ACHN (cell line): ENCODE results near the gene ACVRL1.
A peak's percentile ranks its signal among the peaks of the same experiment; 100 is the strongest.

Experiments
- DNase-seq: peaks from one replicate; pipeline ENCODE4 v3.0.0-alpha.2; 2015
- in situ Hi-C: cut with HindIII; loops from 2 replicates; pipeline ENCODE4 v1.10.0; 2017; ENCODE audit warnings: low sequenced_read_pairs, low pct_ligation_motif_present, low pct_unique_long_range_greater_than_20kb

The ACVRL1 gene

GRCh38 chr12:51926064-51926632, 18.8 kb downstream of the ACVRL1 start:
- in situ Hi-C loops = no loop called here

DNA sequence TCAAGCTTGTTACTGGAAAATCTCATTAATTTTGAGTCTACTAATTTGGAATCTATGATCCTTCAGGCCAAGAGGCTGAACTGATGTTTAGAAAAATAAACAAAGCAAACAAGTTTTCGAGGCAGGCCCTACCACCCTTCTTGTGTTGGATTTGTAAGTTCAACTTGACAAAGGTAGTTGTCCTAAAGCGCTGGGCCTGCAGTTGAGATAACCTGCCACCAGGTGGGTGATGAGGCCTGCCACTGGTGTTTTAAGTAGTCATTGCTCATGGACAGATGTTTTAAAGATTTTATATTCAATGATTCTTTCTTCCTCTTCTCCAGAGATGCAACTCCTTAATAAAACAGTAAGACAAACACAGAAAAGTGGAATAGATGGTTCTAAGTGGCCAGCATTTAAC, 19.4 kb downstream of the ACVRL1 start:
- peak; percentile 45 for DNase-seq

More at GRCh38 chr12:51926064-51926632, 18.8 kb downstream of the ACVRL1 start:
- DNase-seq = no peak

GRCh38 chr12:51932218-51933076, 25.1 kb downstream of the ACVRL1 start:
- in situ Hi-C loops = no loop called here
- DNase-seq = no peak

More for the DNA sequence above, 19.4 kb downstream of the ACVRL1 start:
- in situ Hi-C loops = no loop called here

GRCh38 chr12:51934080-51934479, 26.8 kb downstream of the ACVRL1 start:
- no peak for DNase-seq
- in situ Hi-C loops = no loop called here

- in situ Hi-C loops = no loop called here
Observed at GRCh38 chr12:51937926-51938325, 30.6 kb downstream of the ACVRL1 start.

GRCh38 chr12:51938726-51939125, 31.4 kb downstream of the ACVRL1 start:
- in situ Hi-C loops = no loop called here
- no peak for DNase-seq

More at GRCh38 chr12:51937926-51938325, 30.6 kb downstream of the ACVRL1 start:
- DNase-seq = no peak

- no peak for DNase-seq
- in situ Hi-C loops = no loop called here
Observed at GRCh38 chr12:51941011-51941581, 33.8 kb downstream of the ACVRL1 start.

DNA sequence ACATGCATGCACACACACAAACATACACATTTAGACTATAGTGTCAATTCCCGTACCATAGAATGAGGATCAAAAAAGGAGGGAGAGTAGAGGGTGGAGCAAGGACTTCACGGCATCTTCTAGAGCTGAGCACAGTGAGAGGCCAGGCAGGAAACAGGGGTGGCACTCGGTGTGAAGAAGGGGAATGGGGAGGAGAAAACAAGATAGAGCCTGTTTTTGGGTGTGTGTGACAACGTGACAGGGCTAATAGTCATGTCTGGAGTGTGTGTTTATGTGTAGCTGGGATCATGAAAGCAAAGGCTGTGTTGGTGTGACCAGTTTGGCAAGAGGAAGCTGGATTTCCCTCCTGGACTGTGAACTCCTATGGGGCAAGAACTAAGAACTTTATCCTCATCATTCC, 34.3 kb downstream of the ACVRL1 start:
- in situ Hi-C loops = no loop called here

GRCh38 chr12:51942056-51942455, 34.8 kb downstream of the ACVRL1 start:
- no peak for DNase-seq
- in situ Hi-C loops = no loop called here

More for the DNA sequence above, 34.3 kb downstream of the ACVRL1 start:
- DNase-seq = no peak

DNA sequence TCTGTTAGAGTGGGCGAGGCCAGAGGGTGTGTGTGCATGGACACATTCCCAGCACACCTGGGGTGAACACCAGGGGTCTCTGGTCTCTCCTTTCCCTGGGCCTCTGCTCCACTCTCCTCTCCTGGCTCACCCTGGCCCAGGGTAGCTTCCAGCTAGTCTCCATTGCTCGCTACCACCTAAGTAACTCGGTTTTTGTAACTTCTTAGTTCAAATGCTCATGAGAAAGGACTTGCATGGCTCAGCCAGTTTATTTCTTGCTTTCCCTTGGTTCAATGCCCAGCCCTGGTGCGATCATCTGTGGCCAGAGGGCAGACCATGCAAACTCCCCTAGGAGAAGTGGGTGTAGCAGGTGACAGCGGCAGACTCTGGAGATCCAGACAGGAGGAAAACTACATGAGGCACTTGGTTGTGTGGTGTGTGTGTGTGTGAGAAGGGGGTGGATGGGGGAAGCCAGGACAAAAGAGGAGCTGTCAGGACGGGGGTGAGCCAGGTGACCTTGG, 35.2 kb downstream of the ACVRL1 start:
- no peak for DNase-seq
- in situ Hi-C loops = no loop called here

DNA sequence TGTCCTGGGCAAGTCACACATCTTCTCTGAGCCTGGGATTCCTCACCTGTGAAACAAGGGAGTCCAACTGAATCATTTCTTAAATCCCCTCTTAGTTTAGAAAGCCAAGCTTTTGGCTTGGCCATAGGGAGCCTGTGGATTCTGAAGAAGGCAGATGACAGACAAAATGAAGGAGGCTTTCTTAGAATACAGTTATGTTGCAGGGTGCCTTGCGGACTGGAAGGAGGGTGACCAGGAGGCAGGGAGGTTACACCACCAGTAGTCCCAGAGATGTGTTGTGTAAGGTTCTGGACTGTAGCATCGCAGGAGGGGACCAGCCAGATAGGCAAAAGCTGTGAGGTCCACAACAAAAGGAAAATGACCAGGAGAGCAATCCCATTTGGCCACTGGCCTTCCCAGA, 36.0 kb downstream of the ACVRL1 start:
- no peak for DNase-seq
- in situ Hi-C loops = no loop called here

DNA sequence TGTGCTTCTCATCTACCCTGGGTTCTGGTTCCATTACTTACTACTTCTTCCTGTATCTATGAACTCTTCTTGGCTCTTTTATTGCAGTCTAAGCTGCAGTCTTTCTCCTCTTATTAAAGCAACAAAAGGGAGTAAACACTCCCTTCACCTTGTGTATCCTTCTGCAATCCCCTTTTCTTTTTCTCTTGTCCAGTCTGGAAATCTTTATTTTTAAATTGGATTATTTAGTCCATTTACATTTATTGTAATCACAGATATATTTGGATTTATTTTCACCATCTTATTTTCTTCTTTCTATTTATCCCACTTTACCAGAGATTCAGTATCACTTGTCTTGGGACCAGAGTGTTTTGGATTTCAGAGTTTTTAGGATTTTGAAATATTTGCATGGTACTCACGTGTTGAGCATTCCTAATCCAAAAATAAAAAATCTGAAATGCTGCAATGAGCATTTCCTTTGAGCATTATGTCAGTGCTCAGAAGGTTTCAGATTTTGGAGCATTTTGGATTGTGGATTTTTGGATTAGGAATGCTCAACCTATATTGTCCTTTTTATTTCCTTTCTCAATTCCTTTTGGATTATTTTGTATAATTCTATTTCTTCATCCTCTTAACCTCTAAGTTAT, 37.4 kb downstream of the ACVRL1 start:
- DNase-seq = no peak
- in situ Hi-C loops = no loop called here

GRCh38 chr12:51947246-51947996, 40.1 kb downstream of the ACVRL1 start:
- no peak for DNase-seq
- in situ Hi-C loops = no loop called here

GRCh38 chr12:51948066-51948465, 40.8 kb downstream of the ACVRL1 start:
- in situ Hi-C loops = no loop called here
- DNase-seq = no peak

- in situ Hi-C loops = no loop called here
- no peak for DNase-seq
Observed at GRCh38 chr12:51949342-51950030, 42.2 kb downstream of the ACVRL1 start.

DNA sequence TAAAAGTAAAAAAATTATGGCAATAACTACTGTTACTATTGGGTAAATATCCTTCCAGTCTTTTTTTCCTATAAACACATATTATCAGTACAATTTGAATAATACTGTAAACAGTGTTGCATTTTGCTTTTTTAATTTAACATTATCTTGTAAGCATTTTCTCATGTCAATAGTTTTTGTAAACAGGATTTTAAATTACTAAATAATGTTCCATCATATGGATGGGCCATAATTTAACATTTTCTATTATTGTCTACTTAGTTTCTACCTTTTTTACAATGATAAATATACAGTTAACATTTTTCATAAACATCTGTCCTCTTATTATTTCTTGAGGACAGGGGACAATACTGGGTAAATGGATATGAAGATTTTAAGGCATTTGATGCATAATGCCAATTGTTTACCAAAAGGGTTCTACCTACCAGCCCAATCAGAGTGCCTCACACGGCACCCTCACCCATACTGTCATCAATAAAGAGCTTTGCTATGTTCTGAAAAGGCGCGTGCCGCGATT, 43.4 kb downstream of the ACVRL1 start:
- no peak for DNase-seq
- in situ Hi-C loops = no loop called here

DNA sequence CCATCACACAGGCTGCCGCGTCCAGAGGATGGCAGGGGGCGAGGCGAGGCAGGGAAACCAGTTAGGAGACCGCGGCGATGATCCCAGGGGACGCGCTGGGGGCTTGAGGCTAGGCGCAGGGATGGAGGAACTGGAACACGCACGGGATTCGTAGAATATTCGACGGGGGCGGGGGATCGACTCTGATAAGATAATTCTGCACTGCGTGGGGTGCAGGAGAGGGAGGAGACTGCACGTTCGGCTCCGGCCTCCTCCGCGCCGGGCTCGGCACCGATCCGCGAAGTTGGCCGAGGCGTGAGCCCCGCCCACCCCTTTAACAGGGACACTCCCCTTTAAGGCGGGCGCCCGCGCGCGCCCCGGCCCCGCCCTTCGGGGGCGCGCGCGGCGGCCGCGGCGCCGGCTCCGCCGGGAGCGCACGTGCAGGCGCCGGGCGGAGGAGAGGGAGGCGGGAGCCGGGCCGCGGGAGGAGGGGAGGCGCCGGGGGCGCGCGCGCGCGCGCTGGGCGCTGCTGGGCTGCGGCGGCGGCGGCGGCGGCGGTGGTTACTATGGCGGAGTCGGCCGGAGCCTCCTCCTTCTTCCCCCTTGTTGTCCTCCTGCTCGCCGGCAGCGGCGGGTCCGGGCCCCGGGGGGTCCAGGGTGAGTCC, 44.0 kb downstream of the ACVRL1 start, which contains the start of gene ACVR1B:
Gene ACVR1B (plus strand): TSS at position 501 of the 644 bp plus-strand sequence. CDS start 45 bp downstream, at position 546.
- in situ Hi-C loops = no loop called here
- DNase-seq = peak; percentile 93
